Prostate gland (tissue), 2 donors: ENCODE data around the gene CEACAM20. TPM values are rescaled to one million over a fixed set of nuclear protein-coding genes. Genes with fewer than 3 reads are reported as not detected.

Experiments
- DNase-seq: peaks from one replicate; pipeline ENCODE4 v3.0.0-alpha.2; 2019; ENCODE audit warnings: low spot score
- H3K27ac ChIP-seq, 2 donors: fragments of 200-600 bp; sonication (generic); 2 replicates each; pipeline ENCODE4 v1.5.1; 2017 to 2019
- H3K27me3 ChIP-seq: fragments of 200-600 bp; sonication (generic); replicated peaks from 2 replicates; pipeline ENCODE4 v1.5.1; 2019; ENCODE audit not compliant: insufficient read depth
- H3K36me3 ChIP-seq, 2 donors: fragments of 200-600 bp; sonication (generic); 1 replicate in 1 of 2; 2 replicates in 1 of 2; pipeline versions ENCODE4 v1.5.1 to v1.8.1; 2017 to 2019
- H3K4me1 ChIP-seq: fragments of 200-600 bp; sonication (generic); replicated peaks from 2 replicates; pipeline ENCODE4 v1.5.1; 2019
- H3K4me3 ChIP-seq, 2 donors: fragments of 200-600 bp; sonication (generic); 2 replicates each; pipeline ENCODE4 v1.5.1; 2017 to 2019
- H3K9me3 ChIP-seq: fragments of 200-600 bp; sonication (generic); 2 replicates; pipeline ENCODE4 v1.5.1; 2017
- POLR2A ChIP-seq: fragments of 450-650 bp; IDR thresholded peaks from one replicate; pipeline ENCODE4 v1.6.1; 2016; ENCODE audit warnings: antibody characterized with exemption, mild to moderate bottlenecking
- POLR2AphosphoS5 ChIP-seq: sonication (generic); formaldehyde crosslinking; IDR thresholded peaks from one replicate; pipeline ENCODE4 v1.6.1; 2017; ENCODE audit warnings: antibody characterized with exemption
- WGBS: methylation state at CpG from one replicate; pipeline ENCODE4 v1.1.5; 2018; 5-methylcytosine and 5-hydroxymethylcytosine counted together
- intact Hi-C: fragments of 100-400 bp; cut with DNase I; formaldehyde crosslinking; loops from one replicate; pipeline ENCODE4 v1.14.2; 2022
- total RNA-seq, 2 donors: library from RNA; depleted of rRNA; stranded (reverse); fragments of >200 nt; gene quantifications; one replicate each; pipeline ENCODE4 v1.1.0, GENCODE V29; 2016
- TF ChIP-seq, protein P1 (sequence below), 4 experiments: fragments of 200-600 bp in 2 of 4; fragments of 450-650 bp in 2 of 4; sonication (generic) in 2 of 4; IDR thresholded peaks; 1 replicate in 3 of 4; 2 replicates in 1 of 4; pipeline ENCODE4 v1.5.1; 2016 to 2019; ENCODE audit warnings: antibody characterized with exemption in 4 of 4, mild to moderate bottlenecking in 2 of 4, moderate library complexity in 2 of 4

Gene CEACAM20
- total RNA-seq, 2 donors from 2014 or later, result 2.6 TPM; not detected in 1

GRCh38 chr19:44549507-44549906 is 20.0 kb upstream of the CEACAM20 start:
- H3K27ac ChIP-seq, result no peak overlapping the region
- H3K27me3 ChIP-seq, result no peaks in the 10 kb centered on the region
- H3K36me3 ChIP-seq, result no peaks in the 10 kb centered on the region
- H3K4me1 ChIP-seq, result no peaks in the 10 kb centered on the region
- DNase-seq, result no peak
- intact Hi-C loops, result no loop called here
- no peaks in the 10 kb centered on the region for H3K9me3 ChIP-seq
- no peak overlapping the region for H3K4me3 ChIP-seq
- no peak for TF ChIP-seq POLR2AphosphoS5
- TF ChIP-seq POLR2A, result no peak
- TF ChIP-seq, protein P1, sequence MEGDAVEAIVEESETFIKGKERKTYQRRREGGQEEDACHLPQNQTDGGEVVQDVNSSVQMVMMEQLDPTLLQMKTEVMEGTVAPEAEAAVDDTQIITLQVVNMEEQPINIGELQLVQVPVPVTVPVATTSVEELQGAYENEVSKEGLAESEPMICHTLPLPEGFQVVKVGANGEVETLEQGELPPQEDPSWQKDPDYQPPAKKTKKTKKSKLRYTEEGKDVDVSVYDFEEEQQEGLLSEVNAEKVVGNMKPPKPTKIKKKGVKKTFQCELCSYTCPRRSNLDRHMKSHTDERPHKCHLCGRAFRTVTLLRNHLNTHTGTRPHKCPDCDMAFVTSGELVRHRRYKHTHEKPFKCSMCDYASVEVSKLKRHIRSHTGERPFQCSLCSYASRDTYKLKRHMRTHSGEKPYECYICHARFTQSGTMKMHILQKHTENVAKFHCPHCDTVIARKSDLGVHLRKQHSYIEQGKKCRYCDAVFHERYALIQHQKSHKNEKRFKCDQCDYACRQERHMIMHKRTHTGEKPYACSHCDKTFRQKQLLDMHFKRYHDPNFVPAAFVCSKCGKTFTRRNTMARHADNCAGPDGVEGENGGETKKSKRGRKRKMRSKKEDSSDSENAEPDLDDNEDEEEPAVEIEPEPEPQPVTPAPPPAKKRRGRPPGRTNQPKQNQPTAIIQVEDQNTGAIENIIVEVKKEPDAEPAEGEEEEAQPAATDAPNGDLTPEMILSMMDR (IDR thresholded peaks at IDR 0.05), result no peak
- 96% methylated on average over 3 of the region's 3 CpGs for WGBS

DNA sequence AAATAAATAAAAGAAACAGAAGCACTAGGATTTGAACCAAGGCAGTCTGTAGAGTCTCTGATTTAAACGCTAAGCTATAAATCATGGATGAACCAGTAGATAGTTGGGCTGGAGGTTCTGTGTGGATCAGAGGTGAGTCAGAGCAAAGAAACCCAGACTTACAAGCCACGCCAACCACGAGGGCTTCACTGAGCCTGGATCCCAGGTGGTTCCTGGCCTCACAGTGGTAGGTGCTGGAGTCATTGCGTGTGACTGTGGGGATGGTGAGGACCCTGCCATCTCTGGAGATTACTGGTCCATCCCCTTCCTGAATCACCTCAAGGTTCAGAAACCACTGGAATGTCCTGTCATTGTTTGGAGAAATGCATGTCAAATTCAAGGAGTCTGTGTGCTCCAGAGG is 19.3 kb upstream of the CEACAM20 start:
- Histone ChIP-seq H3K27ac (no peak overlapping the region), H3K36me3 (no peaks in the 10 kb centered on the region), H3K27me3 (no peaks in the 10 kb centered on the region), H3K4me1 (no peaks in the 10 kb centered on the region), H3K9me3 (no peaks in the 10 kb centered on the region), H3K4me3 (no peak overlapping the region)
- TF ChIP-seq POLR2A, result no peak
- TF ChIP-seq, protein P1 (IDR thresholded peaks at IDR 0.05), result no peak
- no peak for TF ChIP-seq POLR2AphosphoS5
- intact Hi-C loops, result no loop called here
- WGBS, result 69% methylated on average over 4 of the region's 4 CpGs
- DNase-seq, result no peak

- Histone ChIP-seq H3K27me3 (no peaks in the 10 kb centered on the region), H3K36me3 (no peaks in the 10 kb centered on the region), H3K27ac (no peak overlapping the region), H3K4me3 (no peak overlapping the region), H3K9me3 (no peaks in the 10 kb centered on the region), H3K4me1 (no peaks in the 10 kb centered on the region)
- intact Hi-C loops, result no loop called here
- WGBS, result 77% methylated on average over 2 of the region's 2 CpGs
- no peak for DNase-seq
- TF ChIP-seq POLR2A, result no peak
- TF ChIP-seq, protein P1 (IDR thresholded peaks at IDR 0.05), result no peak
- no peak for TF ChIP-seq POLR2AphosphoS5
Observed at GRCh38 chr19:44544031-44544430, 14.6 kb upstream of the CEACAM20 start.

- no peak overlapping the region for H3K27ac ChIP-seq
- no peaks in the 10 kb centered on the region for H3K27me3 ChIP-seq
- H3K36me3 ChIP-seq, result no peaks in the 10 kb centered on the region
- no peaks in the 10 kb centered on the region for H3K9me3 ChIP-seq
- TF ChIP-seq, protein P1 (IDR thresholded peaks at IDR 0.05), result no peak
- no peak for TF ChIP-seq POLR2AphosphoS5
- no peak for TF ChIP-seq POLR2A
- intact Hi-C loops, result no loop called here
- H3K4me1 ChIP-seq, result no peaks in the 10 kb centered on the region
- no peak for DNase-seq
- 50% methylated on average over 1 of the region's 1 CpG for WGBS
- no peak overlapping the region for H3K4me3 ChIP-seq
Observed at GRCh38 chr19:44542671-44543070, 13.2 kb upstream of the CEACAM20 start.

- intact Hi-C loops, result no loop called here
- Histone ChIP-seq H3K36me3 (no peaks in the 10 kb centered on the region), H3K27ac (no peak overlapping the region), H3K4me1 (no peaks in the 10 kb centered on the region), H3K9me3 (no peaks in the 10 kb centered on the region), H3K4me3 (no peak overlapping the region), H3K27me3 (no peaks in the 10 kb centered on the region)
- TF ChIP-seq POLR2A (no peak), POLR2AphosphoS5 (no peak)
- TF ChIP-seq, protein P1 (IDR thresholded peaks at IDR 0.05), result no peak
- 75% methylated on average over 8 of the region's 8 CpGs for WGBS
- no peak for DNase-seq
Observed at GRCh38 chr19:44540736-44541135, 11.3 kb upstream of the CEACAM20 start.
